Peyer's patch (tissue), 4 donors: ENCODE data around the gene B3GALT2.

Experiments used
- POLR2A ChIP-seq, 2 donors: fragments of 450-650 bp; IDR thresholded peaks; one replicate each; pipeline ENCODE4 v1.5.1; 2017; ENCODE audit warnings: antibody characterized with exemption in 2 of 2, mild to moderate bottlenecking in 2 of 2, moderate library complexity in 2 of 2
- TF ChIP-seq, protein P1 (sequence below), 6 experiments: fragments of 450-650 bp in 4 of 6; fragments of 200-600 bp in 2 of 6; sonication (generic) in 1 of 6; IDR thresholded peaks; one replicate each; pipeline ENCODE4 v1.5.1; 2017 to 2019; ENCODE audit warnings: antibody characterized with exemption in 6 of 6, mild to moderate bottlenecking in 3 of 6, moderate library complexity in 1 of 6

DNA sequence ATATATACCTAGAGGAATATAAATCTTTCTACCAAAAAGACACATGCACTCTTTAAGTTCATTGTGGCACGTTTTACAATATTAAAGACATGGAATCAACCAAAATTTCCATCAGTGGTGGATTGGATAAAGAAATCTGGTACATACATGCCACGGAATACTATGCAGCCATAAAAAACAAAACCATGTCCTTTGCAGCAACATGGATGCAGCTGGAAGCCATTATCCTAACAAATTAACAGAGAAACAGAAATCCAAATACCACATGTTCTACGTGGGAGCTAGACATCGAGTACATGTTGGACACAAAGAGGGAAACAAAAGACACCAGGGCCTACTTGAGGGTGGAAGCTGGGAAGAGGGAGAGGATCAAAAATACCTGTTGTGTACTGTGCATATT lies 33.0 kb upstream of the B3GALT2 start:
- TF ChIP-seq, protein P1, sequence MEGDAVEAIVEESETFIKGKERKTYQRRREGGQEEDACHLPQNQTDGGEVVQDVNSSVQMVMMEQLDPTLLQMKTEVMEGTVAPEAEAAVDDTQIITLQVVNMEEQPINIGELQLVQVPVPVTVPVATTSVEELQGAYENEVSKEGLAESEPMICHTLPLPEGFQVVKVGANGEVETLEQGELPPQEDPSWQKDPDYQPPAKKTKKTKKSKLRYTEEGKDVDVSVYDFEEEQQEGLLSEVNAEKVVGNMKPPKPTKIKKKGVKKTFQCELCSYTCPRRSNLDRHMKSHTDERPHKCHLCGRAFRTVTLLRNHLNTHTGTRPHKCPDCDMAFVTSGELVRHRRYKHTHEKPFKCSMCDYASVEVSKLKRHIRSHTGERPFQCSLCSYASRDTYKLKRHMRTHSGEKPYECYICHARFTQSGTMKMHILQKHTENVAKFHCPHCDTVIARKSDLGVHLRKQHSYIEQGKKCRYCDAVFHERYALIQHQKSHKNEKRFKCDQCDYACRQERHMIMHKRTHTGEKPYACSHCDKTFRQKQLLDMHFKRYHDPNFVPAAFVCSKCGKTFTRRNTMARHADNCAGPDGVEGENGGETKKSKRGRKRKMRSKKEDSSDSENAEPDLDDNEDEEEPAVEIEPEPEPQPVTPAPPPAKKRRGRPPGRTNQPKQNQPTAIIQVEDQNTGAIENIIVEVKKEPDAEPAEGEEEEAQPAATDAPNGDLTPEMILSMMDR (IDR thresholded peaks at IDR 0.05), result no peak
- no peak for TF ChIP-seq POLR2A (IDR thresholded peaks at IDR 0.05)
